Fibroblast of lung (primary cell): Measurements from ENCODE around the gene KRTAP4-9. TPM values are rescaled to one million over a fixed set of nuclear protein-coding genes. Genes with fewer than 3 reads are reported as not detected.

Source experiments
- DNase-seq, 2 donors: peaks; one replicate each; pipeline versions ENCODE4 v3.0.0 to v3.0.0-alpha.2; 2010; ENCODE audit warnings: low read depth in 2 of 2
- H2AFZ ChIP-seq: 2 replicates; pipeline ENCODE4 v1.5.1; 2012; ENCODE audit warnings: low read length, control low read depth, inconsistent platforms
- H3K27ac ChIP-seq: 2 replicates; pipeline ENCODE4 v1.5.1; 2011; ENCODE audit warnings: low read length, control low read depth; ENCODE audit not compliant: insufficient read depth
- H3K27me3 ChIP-seq: 2 replicates; pipeline ENCODE4 v1.5.1; 2011; ENCODE audit warnings: mild to moderate bottlenecking, low read length; ENCODE audit not compliant: control insufficient read depth, insufficient read depth
- H3K36me3 ChIP-seq: 2 replicates; pipeline ENCODE4 v1.5.1; 2011; ENCODE audit warnings: low read length; ENCODE audit not compliant: control insufficient read depth, insufficient read depth
- H3K4me1 ChIP-seq: 2 replicates; pipeline ENCODE4 v1.5.1; 2011; ENCODE audit warnings: low read length; ENCODE audit not compliant: control insufficient read depth, insufficient read depth; ENCODE audit errors: extremely low read depth
- H3K4me2 ChIP-seq: 2 replicates; pipeline ENCODE4 v1.5.1; 2011; ENCODE audit warnings: low read length, control low read depth; ENCODE audit not compliant: insufficient read depth; ENCODE audit errors: extremely low read depth
- H3K4me3 ChIP-seq, 4 experiments: fragments of 200-600 bp in 1 of 4; sonication (generic) in 1 of 4; replicated peaks in 1 of 4; 2 replicates each; pipeline ENCODE4 v1.5.1; 2011 to 2016; ENCODE audit warnings: low read length in 4 of 4, low read depth in 3 of 4, mild to moderate bottlenecking in 3 of 4, control low read depth in 2 of 4, inconsistent platforms in 1 of 4, mixed read lengths in 1 of 4; ENCODE audit not compliant: insufficient read depth in 1 of 4; ENCODE audit errors: control extremely low read depth in 1 of 4
- H3K79me2 ChIP-seq: 2 replicates; pipeline ENCODE4 v1.5.1; 2012; ENCODE audit warnings: mild to moderate bottlenecking, low read length, inconsistent platforms; ENCODE audit not compliant: control insufficient read depth, insufficient read depth
- H3K9ac ChIP-seq: 2 replicates; pipeline ENCODE4 v1.5.1; 2011; ENCODE audit warnings: mild to moderate bottlenecking, low read length, control low read depth; ENCODE audit not compliant: insufficient read depth
- H3K9me3 ChIP-seq: 2 replicates; pipeline ENCODE4 v1.5.1; 2012; ENCODE audit warnings: low read depth, low read length; ENCODE audit not compliant: control insufficient read depth, insufficient read depth
- H4K20me1 ChIP-seq: 2 replicates; pipeline ENCODE4 v1.5.1; 2011; ENCODE audit warnings: low read length; ENCODE audit not compliant: control insufficient read depth, insufficient read depth; ENCODE audit errors: extremely low read depth
- EZH2 ChIP-seq: IDR thresholded peaks from 2 replicates; pipeline ENCODE4 v1.5.1; 2012; ENCODE audit warnings: low read length, control low read depth, mild to moderate bottlenecking; ENCODE audit errors: missing control alignments
- polyA plus RNA-seq, 2 donors: library from polyadenylated mRNA; depleted of rRNA in 1 of 2; stranded (reverse) in 1 of 2; unstranded in 1 of 2; fragments of >200 nt; gene quantifications; 2 replicates each; pipeline ENCODE4 v1.2.1, GENCODE V29; 2011 to 2012; ENCODE audit warnings: missing spikeins in 1 of 2
- total RNA-seq: library from RNA; depleted of rRNA; stranded (reverse); fragments of >200 nt; gene quantifications from 2 replicates; pipeline ENCODE4 v1.2.1, GENCODE V29; 2014
- TF ChIP-seq, protein P1 (sequence below), 2 donors: IDR thresholded peaks in 1 of 2; conservative IDR thresholded peaks in 1 of 2; 1 replicate in 1 of 2; 2 replicates in 1 of 2; pipeline ENCODE4 v1.5.1; 2011 to 2012; ENCODE audit warnings: low read length in 2 of 2, control low read depth in 1 of 2, inconsistent platforms in 1 of 2, low read depth in 1 of 2, mild to moderate bottlenecking in 1 of 2

KRTAP4-9 gene
- total and polyA plus RNA-seq, 2 donors (not counting 1 experiment from before 2014, with no cell fraction given): not detected

- Histone ChIP-seq H3K9ac (no peak overlapping the region), H4K20me1 (no peaks in the 10 kb centered on the region), H3K79me2 (no peaks in the 10 kb centered on the region), H3K4me1 (peaks cover 17% of the 10 kb centered on the region), H3K36me3 (no peaks in the 10 kb centered on the region), H3K27ac (no peak overlapping the region), H3K4me2 (no peak overlapping the region), H3K9me3 (no peaks in the 10 kb centered on the region), H2AFZ (no peak overlapping the region), H3K27me3 (no peaks in the 10 kb centered on the region), H3K4me3 (no peak overlapping the region)
- TF ChIP-seq EZH2: no peak
- TF ChIP-seq, protein P1, sequence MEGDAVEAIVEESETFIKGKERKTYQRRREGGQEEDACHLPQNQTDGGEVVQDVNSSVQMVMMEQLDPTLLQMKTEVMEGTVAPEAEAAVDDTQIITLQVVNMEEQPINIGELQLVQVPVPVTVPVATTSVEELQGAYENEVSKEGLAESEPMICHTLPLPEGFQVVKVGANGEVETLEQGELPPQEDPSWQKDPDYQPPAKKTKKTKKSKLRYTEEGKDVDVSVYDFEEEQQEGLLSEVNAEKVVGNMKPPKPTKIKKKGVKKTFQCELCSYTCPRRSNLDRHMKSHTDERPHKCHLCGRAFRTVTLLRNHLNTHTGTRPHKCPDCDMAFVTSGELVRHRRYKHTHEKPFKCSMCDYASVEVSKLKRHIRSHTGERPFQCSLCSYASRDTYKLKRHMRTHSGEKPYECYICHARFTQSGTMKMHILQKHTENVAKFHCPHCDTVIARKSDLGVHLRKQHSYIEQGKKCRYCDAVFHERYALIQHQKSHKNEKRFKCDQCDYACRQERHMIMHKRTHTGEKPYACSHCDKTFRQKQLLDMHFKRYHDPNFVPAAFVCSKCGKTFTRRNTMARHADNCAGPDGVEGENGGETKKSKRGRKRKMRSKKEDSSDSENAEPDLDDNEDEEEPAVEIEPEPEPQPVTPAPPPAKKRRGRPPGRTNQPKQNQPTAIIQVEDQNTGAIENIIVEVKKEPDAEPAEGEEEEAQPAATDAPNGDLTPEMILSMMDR (conservative IDR thresholded peaks at IDR 0.05 in 1 of 2, IDR thresholded peaks at IDR 0.05 in 1 of 2; ENCODE audit: low read depth in 1 of 2, low read length in 2 of 2): no peak
- no peak for DNase-seq
Measured at GRCh38 chr17:41067281-41067680, 37.9 kb upstream of the KRTAP4-9 start.

DNA sequence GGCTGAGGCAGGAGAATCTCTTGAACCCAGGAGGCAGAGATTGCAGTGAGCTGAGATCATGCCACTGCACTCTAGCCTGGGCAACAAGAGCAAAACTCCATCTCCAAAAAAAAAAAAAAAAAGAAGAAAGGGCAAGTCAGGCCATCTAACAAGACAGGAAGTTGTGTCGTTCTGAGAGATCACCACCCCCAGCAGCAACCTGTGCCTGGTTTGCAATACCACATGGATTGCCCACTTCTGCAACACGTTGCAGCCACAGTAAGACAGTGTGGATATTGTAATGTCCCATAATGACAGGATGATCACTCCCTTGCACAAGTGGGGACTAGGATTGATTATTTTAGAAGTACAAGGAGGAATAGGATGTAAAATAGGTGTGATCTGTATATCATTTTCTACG is 36.2 kb upstream of the KRTAP4-9 start:
- Histone ChIP-seq H3K36me3 (no peaks in the 10 kb centered on the region), H2AFZ (no peak overlapping the region), H3K4me1 (peaks cover 12% of the 10 kb centered on the region), H3K27me3 (no peaks in the 10 kb centered on the region), H4K20me1 (no peaks in the 10 kb centered on the region), H3K4me3 (no peak overlapping the region), H3K27ac (no peak overlapping the region), H3K79me2 (no peaks in the 10 kb centered on the region), H3K9me3 (no peaks in the 10 kb centered on the region), H3K4me2 (no peak overlapping the region), H3K9ac (no peak overlapping the region)
- TF ChIP-seq EZH2: no peak
- DNase-seq: no peak

GRCh38 chr17:41071606-41072360 is 33.4 kb upstream of the KRTAP4-9 start:
- no peak overlapping the region for H2AFZ ChIP-seq
- peaks cover 5% of the 10 kb centered on the region for H3K4me1 ChIP-seq
- no peaks in the 10 kb centered on the region for H3K36me3 ChIP-seq
- TF ChIP-seq EZH2: no peak
- TF ChIP-seq, protein P1 (conservative IDR thresholded peaks at IDR 0.05 in 1 of 2, IDR thresholded peaks at IDR 0.05 in 1 of 2; ENCODE audit: low read depth in 1 of 2, low read length in 2 of 2): no peak
- no peak for DNase-seq
- no peaks in the 10 kb centered on the region for H3K79me2 ChIP-seq
- H3K9ac ChIP-seq: no peak overlapping the region
- no peaks in the 10 kb centered on the region for H3K9me3 ChIP-seq
- H3K4me2 ChIP-seq: no peak overlapping the region
- no peaks in the 10 kb centered on the region for H3K27me3 ChIP-seq
- no peaks in the 10 kb centered on the region for H4K20me1 ChIP-seq
- no peak overlapping the region for H3K4me3 ChIP-seq
- no peak overlapping the region for H3K27ac ChIP-seq
